Kidney (tissue), 14 donors: ENCODE data around the gene HNRNPH2. TPM values are rescaled to one million over a fixed set of nuclear protein-coding genes. Genes with fewer than 3 reads are reported as not detected.

Experiments used
- DNase-seq, 5 donors: peaks; one replicate each; pipeline ENCODE4 v3.0.0-alpha.2; 2013 to 2020
- FAIRE-seq: peaks from 2 replicates; lab custom pipeline; 2012; peaks lifted over from hg19 to GRCh38; lab: Jason Lieb, UNC
- H3K27ac ChIP-seq, 2 donors: one replicate each; pipeline ENCODE4 v1.7.0; 2013; ENCODE audit warnings: low read depth in 2 of 2, low read length in 2 of 2, inconsistent platforms in 1 of 2
- H3K27me3 ChIP-seq: one replicate; pipeline ENCODE4 v1.7.1; 2013; ENCODE audit warnings: low read length, inconsistent platforms; ENCODE audit not compliant: control insufficient read depth, insufficient read depth
- H3K36me3 ChIP-seq, 3 donors: one replicate each; pipeline versions ENCODE4 v1.7.0 to v1.7.1; 2013; ENCODE audit warnings: low read length in 3 of 3, control low read depth in 1 of 3, inconsistent platforms in 1 of 3; ENCODE audit not compliant: insufficient read depth in 3 of 3, control insufficient read depth in 2 of 3
- H3K4me1 ChIP-seq, 3 donors: one replicate each; pipeline versions ENCODE4 v1.7.0 to v1.7.1; 2013; ENCODE audit warnings: low read length in 3 of 3, inconsistent platforms in 1 of 3, low read depth in 1 of 3; ENCODE audit not compliant: control insufficient read depth in 2 of 3, insufficient read depth in 2 of 3
- H3K4me3 ChIP-seq, 3 donors: one replicate each; pipeline versions ENCODE4 v1.7.0 to v1.8.1; 2013; ENCODE audit warnings: low read length in 3 of 3, control low read depth in 1 of 3, inconsistent platforms in 1 of 3
- H3K9ac ChIP-seq, 3 donors: one replicate each; pipeline versions ENCODE4 v1.7.0 to v1.7.1; 2013; ENCODE audit warnings: low read length in 3 of 3, control low read depth in 1 of 3, inconsistent platforms in 1 of 3
- H3K9me3 ChIP-seq, 3 donors: one replicate each; pipeline versions ENCODE4 v1.7.0 to v1.7.1; 2013; ENCODE audit warnings: low read length in 3 of 3, control low read depth in 1 of 3, inconsistent platforms in 1 of 3; ENCODE audit not compliant: control insufficient read depth in 2 of 3, insufficient read depth in 1 of 3
- CTCF ChIP-seq: IDR thresholded peaks from 3 replicates; pipeline ENCODE4 v1.5.1; 2012; ENCODE audit warnings: mild to moderate bottlenecking, moderate library complexity, borderline replicate concordance; ENCODE audit not compliant: insufficient read depth; ENCODE audit errors: extremely low read depth
- intact Hi-C: fragments of 100-400 bp; cut with DNase I; formaldehyde crosslinking; loops from one replicate; pipeline ENCODE4 v1.11.1; 2022
- polyA plus RNA-seq: library from polyadenylated mRNA; stranded (reverse); fragments of 350-450 nt; fragmentation: Illumina TruSeq; extraction: RNeasy Lipid Tissue Mini Kit (QIAGEN cat#74804); gene quantifications from one replicate; pipeline ENCODE4 v1.2.3, GENCODE V29; 2014; ENCODE audit warnings: low read depth, low replicate concordance; ENCODE audit not compliant: insufficient read depth
- total RNA-seq: library from RNA; stranded (reverse); fragmentation: NEBNext Ultra II Directional; extraction: Animal tissue kit (Norgen Biotek cat#: 25700); gene quantifications from one replicate; pipeline ENCODE4 v1.2.1, GENCODE V29; 2021
- donor health status: control.
- donor health status: control.
- donor health status: control.
- donor health status: control.
- donor health status: control.
- donor health status: DM: yes; HTN: yes; CAD: no.
- donor health status: Normal renal cell carcinoma (clear cell type).

HNRNPH2 gene
- total and polyA plus RNA-seq, 2 donors from 2014 or later: 68.1 to 79.5 TPM

- Histone ChIP-seq H3K36me3 (no peaks in the 10 kb centered on the region), H3K4me3 (no peak overlapping the region), H3K4me1 (peaks cover 2 to 6% (median 4%) of the 10 kb centered on the region in 3 donors), H3K9me3 (no peaks in the 10 kb centered on the region), H3K9ac (no peak overlapping the region), H3K27me3 (no peaks in the 10 kb centered on the region), H3K27ac (no peak overlapping the region)
- intact Hi-C loops: no loop called here
- DNase-seq (no peak), FAIRE-seq (no peak)
- TF ChIP-seq CTCF: no peak
These were observed 13.7 kb upstream of the HNRNPH2 start for GRCh38 chrX:101394372-101394771.

GRCh38 chrX:101395789-101396188, 12.2 kb upstream of the HNRNPH2 start:
- FAIRE-seq (no peak), DNase-seq (no peak)
- no peak overlapping the region for H3K9ac ChIP-seq
- H3K4me1 ChIP-seq: peaks cover 2 to 4% (median 4%) of the 10 kb centered on the region in 3 donors
- TF ChIP-seq CTCF: no peak
- intact Hi-C loops: no loop called here
- no peak overlapping the region for H3K27ac ChIP-seq
- no peaks in the 10 kb centered on the region for H3K27me3 ChIP-seq
- no peaks in the 10 kb centered on the region for H3K36me3 ChIP-seq
- no peaks in the 10 kb centered on the region for H3K9me3 ChIP-seq
- no peak overlapping the region for H3K4me3 ChIP-seq

- no peak overlapping the region for H3K4me3 ChIP-seq
- no peaks in the 10 kb centered on the region for H3K27me3 ChIP-seq
- no peaks in the 10 kb centered on the region for H3K4me1 ChIP-seq
- no peak overlapping the region for H3K27ac ChIP-seq
- DNase-seq (no peak), FAIRE-seq (no peak)
- H3K36me3 ChIP-seq: no peaks in the 10 kb centered on the region
- H3K9ac ChIP-seq: no peak overlapping the region
- no peaks in the 10 kb centered on the region for H3K9me3 ChIP-seq
- intact Hi-C loops: no loop called here
- no peak for TF ChIP-seq CTCF
These were observed 10.2 kb upstream of the HNRNPH2 start for GRCh38 chrX:101397779-101398178.

GRCh38 chrX:101398694-101399093, 9.3 kb upstream of the HNRNPH2 start:
- no peak overlapping the region for H3K4me3 ChIP-seq
- no peaks in the 10 kb centered on the region for H3K9me3 ChIP-seq
- TF ChIP-seq CTCF: no peak
- no peak overlapping the region for H3K9ac ChIP-seq
- DNase-seq (no peak), FAIRE-seq (no peak)
- intact Hi-C loops: no loop called here
- H3K36me3 ChIP-seq: no peaks in the 10 kb centered on the region
- H3K4me1 ChIP-seq: no peaks in the 10 kb centered on the region
- H3K27me3 ChIP-seq: no peaks in the 10 kb centered on the region
- H3K27ac ChIP-seq: no peak overlapping the region
